IMR-90 (cell line): ENCODE data around the gene CLIC1. TPM values are rescaled to one million over a fixed set of nuclear protein-coding genes. Genes with fewer than 3 reads are reported as not detected.

ENCODE experiments used
- ATAC-seq: fragments of 200-7000 bp; cut with Tn5 transposase; 2 replicates; pipeline ENCODE4 v1.9.1; 2020; ENCODE audit warnings: low read depth, mild to moderate bottlenecking, moderate library complexity
- BruUV-seq: library from RNA; stranded (reverse); fragments of 400-500 nt; replicated peaks from 2 replicates; lab custom pipeline; 2021; lab: Mats Ljungman, UMichigan
- CTCF ChIA-PET: fragments of 300-600 bp; formaldehyde crosslinking; extraction: SDS; loops from one replicate; lab custom pipeline; 2021; ENCODE audit warnings: antibody characterized with exemption; lab: Yijun Ruan, JAX
- POLR2A ChIA-PET: fragments of 300-600 bp; sonication (Branson Sonifier 250); formaldehyde crosslinking; loops from one replicate; lab custom pipeline; 2022; ENCODE audit warnings: antibody characterized with exemption; ENCODE audit not compliant: unreplicated experiment; lab: Charles Lee
- DNase-seq: peaks from one replicate; pipeline ENCODE4 v3.0.0; 2013
- H2AFZ ChIP-seq: replicated peaks from 2 replicates; pipeline ENCODE3; 2013; ENCODE audit warnings: low read length, mild to moderate bottlenecking; ENCODE audit not compliant: poor library complexity
- H2AK5ac ChIP-seq: 2 replicates; pipeline ENCODE4 v1.6.1; 2013; ENCODE audit warnings: low read depth, low read length, inconsistent platforms
- H2AK9ac ChIP-seq: replicated peaks from 2 replicates; pipeline ENCODE3; 2013; ENCODE audit warnings: mild to moderate bottlenecking, low read depth, low read length, moderate library complexity; ENCODE audit not compliant: poor library complexity
- H2BK120ac ChIP-seq: 2 replicates; pipeline ENCODE4 v1.6.1; 2013; ENCODE audit warnings: low read depth, low read length, inconsistent platforms
- H2BK15ac ChIP-seq: 3 replicates; pipeline ENCODE4 v1.6.1; 2013; ENCODE audit warnings: low read depth, low read length, inconsistent platforms
- H2BK20ac ChIP-seq: 2 replicates; pipeline ENCODE4 v1.6.1; 2013; ENCODE audit warnings: low read depth, mild to moderate bottlenecking, inconsistent platforms, low read length, moderate library complexity
- H2BK5ac ChIP-seq: 2 replicates; pipeline ENCODE4 v1.6.1; 2013; ENCODE audit warnings: mild to moderate bottlenecking, low read depth, low read length, inconsistent platforms; ENCODE audit not compliant: poor library complexity, severe bottlenecking
- H3K14ac ChIP-seq: replicated peaks from 2 replicates; pipeline ENCODE4 v1.6.1; 2013; ENCODE audit warnings: low read depth, low read length, inconsistent platforms
- H3K18ac ChIP-seq: 2 replicates; pipeline ENCODE4 v1.6.1; 2013; ENCODE audit warnings: low read depth, low read length, control low read depth
- H3K23ac ChIP-seq: 2 replicates; pipeline ENCODE4 v1.6.1; 2013; ENCODE audit warnings: low read depth, low read length, inconsistent platforms
- H3K27ac ChIP-seq: 2 replicates; pipeline ENCODE4 v1.5.1; 2013; ENCODE audit warnings: mild to moderate bottlenecking, control low read depth, low read length; ENCODE audit not compliant: insufficient read depth
- H3K27me3 ChIP-seq: 2 replicates; pipeline ENCODE4 v1.6.1; 2013; ENCODE audit warnings: low read length; ENCODE audit not compliant: control insufficient read depth, insufficient read depth
- H3K36me3 ChIP-seq: 2 replicates; pipeline ENCODE4 v1.6.1; 2013; ENCODE audit warnings: low read length, mixed read lengths; ENCODE audit not compliant: control insufficient read depth, insufficient read depth
- H3K4ac ChIP-seq: 2 replicates; pipeline ENCODE4 v1.6.1; 2013; ENCODE audit warnings: low read depth, low read length, inconsistent platforms
- H3K4me1 ChIP-seq: 2 replicates; pipeline ENCODE4 v1.6.1; 2013; ENCODE audit warnings: low read length, mixed read lengths; ENCODE audit not compliant: control insufficient read depth, insufficient read depth
- H3K4me2 ChIP-seq: 2 replicates; pipeline ENCODE4 v1.6.1; 2013; ENCODE audit warnings: low read depth, mild to moderate bottlenecking, control low read depth, low read length, moderate library complexity
- H3K4me3 ChIP-seq: 2 replicates; pipeline ENCODE4 v1.5.1; 2013; ENCODE audit warnings: low read depth, mild to moderate bottlenecking, control low read depth, low read length, moderate library complexity; ENCODE audit not compliant: insufficient read depth
- H3K56ac ChIP-seq: 2 replicates; pipeline ENCODE4 v1.6.1; 2013; ENCODE audit warnings: low read length, inconsistent platforms; ENCODE audit not compliant: insufficient read depth; ENCODE audit errors: extremely low read depth
- H3K79me1 ChIP-seq, 2 experiments: 2 replicates each; pipeline ENCODE4 v1.6.1; 2013; ENCODE audit warnings: low read length in 2 of 2, inconsistent platforms in 1 of 2, low read depth in 1 of 2
- H3K9ac ChIP-seq: 2 replicates; pipeline ENCODE4 v1.6.1; 2013; ENCODE audit warnings: low read depth, low read length, control low read depth
- H3K9me1 ChIP-seq: 2 replicates; pipeline ENCODE4 v1.6.1; 2013; ENCODE audit warnings: low read length, inconsistent platforms; ENCODE audit not compliant: insufficient read depth
- H3K9me3 ChIP-seq: 2 replicates; pipeline ENCODE4 v1.6.1; 2013; ENCODE audit warnings: low read length; ENCODE audit not compliant: control insufficient read depth, insufficient read depth
- H4K20me1 ChIP-seq: 2 replicates; pipeline ENCODE4 v1.6.1; 2013; ENCODE audit warnings: low read length, inconsistent platforms; ENCODE audit not compliant: insufficient read depth
- H4K5ac ChIP-seq: 2 replicates; pipeline ENCODE4 v1.6.1; 2013; ENCODE audit warnings: mild to moderate bottlenecking, low read depth, low read length, control low read depth
- H4K8ac ChIP-seq, 2 experiments: 2 replicates each; pipeline ENCODE4 v1.6.1; 2013; ENCODE audit warnings: low read depth in 2 of 2, low read length in 2 of 2, control low read depth in 1 of 2, inconsistent platforms in 1 of 2
- H4K91ac ChIP-seq: 2 replicates; pipeline ENCODE4 v1.6.1; 2013; ENCODE audit warnings: low read depth, low read length, inconsistent platforms; ENCODE audit not compliant: insufficient read depth
- BHLHE40 ChIP-seq: fragments of 150-350 bp; IDR thresholded peaks from 2 replicates; pipeline ENCODE4 v1.6.1; 2016; ENCODE audit warnings: mild to moderate bottlenecking, low read depth, low read length
- CEBPB ChIP-seq: IDR thresholded peaks from 2 replicates; pipeline ENCODE4 v1.6.1; 2012; ENCODE audit warnings: low read depth, low read length, improper control_type of control experiment
- CHD1 ChIP-seq: IDR thresholded peaks from 2 replicates; pipeline ENCODE4 v1.6.1; 2012; ENCODE audit warnings: low read depth, low read length, improper control_type of control experiment
- MAFK ChIP-seq: IDR thresholded peaks from 2 replicates; pipeline ENCODE4 v1.6.1; 2012; ENCODE audit warnings: low read depth, low read length, improper control_type of control experiment
- MAZ ChIP-seq: IDR thresholded peaks from 2 replicates; pipeline ENCODE4 v1.6.1; 2012; ENCODE audit warnings: low read depth, mild to moderate bottlenecking, low read length, improper control_type of control experiment, moderate library complexity, borderline replicate concordance
- MXI1 ChIP-seq: IDR thresholded peaks from 2 replicates; pipeline ENCODE4 v1.6.1; 2012; ENCODE audit warnings: low read depth, mild to moderate bottlenecking, low read length, moderate library complexity, borderline replicate concordance
- NFE2L2 ChIP-seq: fragments of 150-350 bp; IDR thresholded peaks from 2 replicates; pipeline ENCODE4 v1.6.1; 2016; ENCODE audit warnings: low read depth, mild to moderate bottlenecking, low read length
- POLR2A ChIP-seq: IDR thresholded peaks from 2 replicates; pipeline ENCODE4 v1.6.1; 2012; ENCODE audit warnings: mild to moderate bottlenecking, low read depth, low read length
- RAD21 ChIP-seq: IDR thresholded peaks from 2 replicates; pipeline ENCODE4 v1.6.1; 2012; ENCODE audit warnings: low read length, improper control_type of control experiment
- RCOR1 ChIP-seq: IDR thresholded peaks from 2 replicates; pipeline ENCODE4 v1.6.1; 2012; ENCODE audit warnings: mild to moderate bottlenecking, low read length, improper control_type of control experiment; ENCODE audit not compliant: insufficient replicate concordance
- RFX5 ChIP-seq: IDR thresholded peaks from 2 replicates; pipeline ENCODE4 v1.8.0; 2012; ENCODE audit warnings: low read depth, mild to moderate bottlenecking, low read length, moderate library complexity
- SMC3 ChIP-seq: fragments of 150-350 bp; IDR thresholded peaks from 2 replicates; pipeline ENCODE4 v1.6.1; 2016; ENCODE audit warnings: low read depth, mild to moderate bottlenecking, antibody characterized with exemption, low read length, moderate library complexity
- WGBS, 2 experiments: methylation state at CpG; one replicate each; pipeline versions ENCODE4 v1.1.5 to v1.1.7; 2013; ENCODE audit warnings: missing lambda C conversion rate in 2 of 2; ENCODE audit not compliant: insufficient read length in 1 of 2; ENCODE audit errors: extremely low coverage in 2 of 2; 5-methylcytosine and 5-hydroxymethylcytosine counted together
- dilution Hi-C: fragments of 300-500 bp; cut with HindIII; formaldehyde crosslinking; loops from one replicate; pipeline ENCODE4 v1.14.3; 2018; ENCODE audit warnings: low sequenced_read_pairs; ENCODE audit not compliant: unreplicated experiment
- in situ Hi-C: fragments of 300-500 bp; cut with MboI; formaldehyde crosslinking; loops from 3 replicates; pipeline ENCODE4 v1.14.3; 2019; ENCODE audit warnings: low sequenced_read_pairs, inconsistent platforms, mixed read lengths
- intact Hi-C: fragments of 100-400 bp; cut with micrococcal nuclease; formaldehyde crosslinking; loops from 2 replicates; pipeline ENCODE4 v1.10.0; 2022
- polyA plus RNA-seq, 3 experiments: library from polyadenylated mRNA; depleted of rRNA; stranded (reverse); fragments of >200 nt; gene quantifications; 2 replicates each; pipeline ENCODE4 v1.2.3, GENCODE V29; 2012; ENCODE audit warnings: low replicate concordance in 1 of 3
- total RNA-seq: library from RNA; depleted of rRNA; stranded (reverse); fragments of >200 nt; gene quantifications from 2 replicates; pipeline ENCODE4 v1.2.3, GENCODE V29; 2012
- TF ChIP-seq, protein P1 (sequence below): conservative IDR thresholded peaks from 2 replicates; pipeline ENCODE4 v1.5.1; 2012; ENCODE audit warnings: mild to moderate bottlenecking, low read depth, low read length, improper control_type of control experiment

The CLIC1 gene
- total and polyA plus RNA-seq, 2 of the 4 experiments (the other 2 are of a cell fraction), result 706 to 1,185 TPM

DNA sequence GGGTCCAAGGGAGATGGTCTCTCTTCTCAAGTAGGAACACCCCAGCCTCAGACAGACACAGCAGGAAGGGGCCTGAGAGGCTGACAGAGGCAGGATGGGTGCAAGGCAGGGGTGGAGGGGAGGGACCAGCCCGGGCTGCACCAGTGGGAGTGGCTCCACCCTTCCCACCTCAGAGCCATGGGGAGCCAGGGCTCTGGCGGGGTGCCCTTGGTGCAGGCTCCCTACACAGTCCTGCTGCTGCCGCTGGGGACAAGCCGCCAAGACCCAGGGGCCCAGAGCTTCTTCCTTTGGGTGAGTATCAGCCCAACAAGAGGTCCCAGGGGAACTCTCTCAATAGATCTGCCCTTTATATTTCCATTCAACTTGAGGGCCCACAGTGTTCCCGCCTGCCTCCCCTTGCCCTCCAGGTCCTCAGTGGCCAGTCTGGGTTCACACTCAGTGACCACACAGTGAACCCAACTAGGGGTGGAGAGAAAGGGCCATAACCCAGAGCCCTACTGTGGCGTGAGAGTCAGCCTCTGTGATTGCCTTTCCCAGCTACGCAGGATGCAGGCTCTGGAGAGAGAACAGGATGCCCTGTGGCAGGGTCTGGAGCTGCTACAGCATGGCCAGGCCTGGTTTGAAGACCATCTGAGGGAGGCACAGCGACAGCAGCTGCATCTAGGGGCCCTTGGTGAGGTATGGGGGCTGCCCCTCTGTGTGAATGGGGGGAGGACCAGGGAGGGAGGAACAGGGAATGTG, 26.7 kb upstream of the CLIC1 start:
- H3K14ac ChIP-seq, result peak overlapping the region; percentile 74
- no peak for TF ChIP-seq POLR2A
- TF ChIP-seq, protein P1, sequence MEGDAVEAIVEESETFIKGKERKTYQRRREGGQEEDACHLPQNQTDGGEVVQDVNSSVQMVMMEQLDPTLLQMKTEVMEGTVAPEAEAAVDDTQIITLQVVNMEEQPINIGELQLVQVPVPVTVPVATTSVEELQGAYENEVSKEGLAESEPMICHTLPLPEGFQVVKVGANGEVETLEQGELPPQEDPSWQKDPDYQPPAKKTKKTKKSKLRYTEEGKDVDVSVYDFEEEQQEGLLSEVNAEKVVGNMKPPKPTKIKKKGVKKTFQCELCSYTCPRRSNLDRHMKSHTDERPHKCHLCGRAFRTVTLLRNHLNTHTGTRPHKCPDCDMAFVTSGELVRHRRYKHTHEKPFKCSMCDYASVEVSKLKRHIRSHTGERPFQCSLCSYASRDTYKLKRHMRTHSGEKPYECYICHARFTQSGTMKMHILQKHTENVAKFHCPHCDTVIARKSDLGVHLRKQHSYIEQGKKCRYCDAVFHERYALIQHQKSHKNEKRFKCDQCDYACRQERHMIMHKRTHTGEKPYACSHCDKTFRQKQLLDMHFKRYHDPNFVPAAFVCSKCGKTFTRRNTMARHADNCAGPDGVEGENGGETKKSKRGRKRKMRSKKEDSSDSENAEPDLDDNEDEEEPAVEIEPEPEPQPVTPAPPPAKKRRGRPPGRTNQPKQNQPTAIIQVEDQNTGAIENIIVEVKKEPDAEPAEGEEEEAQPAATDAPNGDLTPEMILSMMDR, result no peak
- no peak for TF ChIP-seq BHLHE40
- no peak for TF ChIP-seq CEBPB
- no peak for TF ChIP-seq MXI1
- TF ChIP-seq MAZ, result no peak
- TF ChIP-seq RFX5, result no peak
- TF ChIP-seq NFE2L2, result no peak
- no peak for TF ChIP-seq MAFK
- TF ChIP-seq RAD21, result no peak
- TF ChIP-seq CHD1, result no peak
- TF ChIP-seq RCOR1, result no peak
- no peak for TF ChIP-seq SMC3
- no peak overlapping the region for H3K4me3 ChIP-seq
- DNase-seq, result no peak
- no peaks in the 10 kb centered on the region for H3K27me3 ChIP-seq
- 88% methylated on average over 4 of the region's 8 CpGs; no CpG with 5 or more reads in 1 of the 2 experiments for WGBS, 2 experiments
- dilution Hi-C loops, result no loop called here
- peak overlapping the region; percentile 66 for H3K4ac ChIP-seq
- H3K9me1 ChIP-seq, result peaks cover 14% of the 10 kb centered on the region
- ChIA-PET POLR2A (no interaction called here), CTCF (interaction anchor here (0.6 kb wide), 1 partner anchor 28 kb away, joined by 3 read pairs; no protein-coding TSS in a partner anchor)
- ATAC-seq, result no peak
- H4K8ac ChIP-seq, result peak overlapping the region in 1 of 2 experiments; percentile 39; a peak in 1 of 4 replicates
- no peak overlapping the region for H2BK20ac ChIP-seq
- 0 out of 2 replicates have a peak overlapping the region, but pooled peaks have one; percentile 14 for H2BK120ac ChIP-seq
- peak overlapping the region; percentile 71 for H2AK9ac ChIP-seq
- in situ Hi-C loops, result no loop called here
- peaks cover 6% of the 10 kb centered on the region; the same call in 1 of the 2 replicates for H3K36me3 ChIP-seq
- H3K18ac ChIP-seq, result no peak overlapping the region
- H2AFZ ChIP-seq, result peak overlapping the region; percentile 64
- intact Hi-C loops, result no loop called here
- peaks cover 4% of the 10 kb centered on the region for H3K4me1 ChIP-seq
- no peak overlapping the region for H3K23ac ChIP-seq
- no peak overlapping the region; the same call in 1 of the 2 replicates for H4K91ac ChIP-seq
- no peak overlapping the region; the same call in 1 of the 2 replicates for H3K56ac ChIP-seq
- BruUV-seq, result no TSS peak
- H3K4me2 ChIP-seq, result no peak overlapping the region
- H3K9me3 ChIP-seq, result no peaks in the 10 kb centered on the region
- no peak overlapping the region for H3K27ac ChIP-seq
- H4K20me1 ChIP-seq, result no peaks in the 10 kb centered on the region
- H2AK5ac ChIP-seq, result peak overlapping the region; percentile 65; the same call in 1 of the 2 replicates
- H2BK5ac ChIP-seq, result peak overlapping the region; percentile 5
- H2BK15ac ChIP-seq, result no peak overlapping the region
- no peaks in the 10 kb centered on the region for H3K79me1 ChIP-seq
- no peak overlapping the region for H4K5ac ChIP-seq
- H3K9ac ChIP-seq, result no peak overlapping the region
